Hematopoietic multipotent progenitor cell treated with erythropoietin and hydrocortisone succinate and interleukin-3 and kit ligand, for 17 days (in vitro differentiated cells): Measurements from ENCODE around the gene BTBD10.

Experiments used
- DNase-seq: peaks from one replicate; pipeline ENCODE4 v3.0.0-alpha.2; 2015; ENCODE audit warnings: low spot score

Gene BTBD10

DNA sequence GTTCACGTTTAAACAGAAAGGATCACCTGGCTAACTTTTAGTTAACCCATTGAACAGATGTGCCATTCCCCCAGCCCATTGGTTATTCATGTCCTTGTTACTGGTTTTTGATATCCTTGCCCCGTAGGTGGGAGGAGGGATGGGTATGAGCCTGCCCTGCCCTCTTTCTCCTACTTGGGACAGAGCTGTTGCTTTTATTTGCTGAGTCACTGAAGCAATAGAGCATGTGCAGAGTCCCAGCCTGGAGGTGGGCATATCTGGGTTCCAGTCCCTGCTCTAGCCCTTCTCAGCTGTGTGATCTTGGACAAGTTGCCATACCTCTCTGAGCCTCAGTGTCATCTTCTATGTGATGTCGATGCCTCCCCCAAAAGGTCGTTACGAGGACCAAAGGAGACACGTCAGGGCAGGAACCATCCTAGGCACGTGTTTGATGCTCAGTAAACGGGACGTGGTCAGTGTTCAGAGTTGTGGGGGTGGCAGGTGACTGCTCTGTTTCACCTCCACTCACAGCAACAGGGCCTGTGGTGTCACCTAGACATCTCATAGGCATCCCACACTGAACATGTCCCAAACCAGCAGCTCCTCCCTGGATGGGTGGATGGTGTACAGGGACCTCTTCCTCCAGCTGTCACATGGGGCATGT is 124.5 kb downstream of the BTBD10 start:
- DNase-seq = peak; percentile 18

DNA sequence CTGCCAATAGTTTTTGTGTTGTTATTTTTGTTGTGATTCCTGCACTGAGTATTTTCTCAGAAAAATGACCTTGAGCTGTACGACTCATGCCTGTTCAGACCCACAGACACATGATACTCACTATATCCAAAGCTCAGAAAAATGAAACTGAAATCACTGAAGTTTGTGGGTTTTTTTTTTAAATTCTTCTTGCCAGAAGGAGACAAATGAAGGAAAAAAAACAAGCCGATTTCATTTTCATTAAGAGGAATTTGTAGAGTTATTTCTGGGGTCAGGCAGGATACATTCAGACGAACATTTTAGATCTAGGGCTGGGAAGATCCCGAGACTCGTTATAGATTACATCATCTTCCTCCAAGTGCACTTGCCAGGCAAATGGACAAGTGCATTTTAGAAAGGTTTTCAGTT is 125.0 kb downstream of the BTBD10 start:
- no peak for DNase-seq
